NCI-H748 treated with DMSO at 0.1 percent for 48 hours (cell line): ENCODE measurements around the gene ARL5C.
A peak's percentile ranks its signal among the peaks of the same experiment; 100 is the strongest.

Experiments
- DNase-seq: peaks from one replicate; lab custom pipeline; 2025; lab: John Stamatoyannopoulos, UW

ARL5C gene

GRCh38 chr17:39167476-39167875, 1.5 kb upstream of the ARL5C start:
- DNase-seq = no peak

- DNase-seq = no peak
These were observed 725 bp upstream of the ARL5C start for GRCh38 chr17:39166437-39167335.

- DNase-seq = no peak
These were observed 652 bp downstream of the ARL5C start for GRCh38 chr17:39165178-39165840.

GRCh38 chr17:39164675-39165143, 1.3 kb downstream of the ARL5C start:
- DNase-seq = peak; percentile 20

- DNase-seq = no peak
These were observed 4.0 kb downstream of the ARL5C start for GRCh38 chr17:39161962-39162361.

- no peak for DNase-seq
These were observed 7.3 kb downstream of the ARL5C start for GRCh38 chr17:39158623-39159022.

GRCh38 chr17:39156491-39156890, 9.5 kb downstream of the ARL5C start:
- no peak for DNase-seq

GRCh38 chr17:39155654-39156053, 10.3 kb downstream of the ARL5C start:
- DNase-seq = no peak

GRCh38 chr17:39153599-39154051, 12.3 kb downstream of the ARL5C start:
- peak; percentile 83 for DNase-seq

GRCh38 chr17:39151943-39152818, 13.8 kb downstream of the ARL5C start:
- DNase-seq = peak; percentile 62

- DNase-seq = no peak
These were observed 14.6 kb downstream of the ARL5C start, which contains the start of gene PLXDC1 for GRCh38 chr17:39151150-39151942. Gene PLXDC1, minus strand, starts transcription at chr17:39151637. Its CDS starts 200 bp downstream, at chr17:39151437.

- DNase-seq = no peak
These were observed 15.2 kb downstream of the ARL5C start for GRCh38 chr17:39150795-39151149.

GRCh38 chr17:39150104-39150634, 15.8 kb downstream of the ARL5C start:
- no peak for DNase-seq

GRCh38 chr17:39147221-39148185, 18.5 kb downstream of the ARL5C start:
- no peak for DNase-seq

- DNase-seq = no peak
These were observed 19.7 kb downstream of the ARL5C start for GRCh38 chr17:39146273-39146672.

- no peak for DNase-seq
These were observed 20.8 kb downstream of the ARL5C start for GRCh38 chr17:39145143-39145542.

GRCh38 chr17:39144416-39144840, 21.5 kb downstream of the ARL5C start:
- no peak for DNase-seq

GRCh38 chr17:39143552-39144093, 22.3 kb downstream of the ARL5C start:
- no peak for DNase-seq

- no peak for DNase-seq
These were observed 23.9 kb downstream of the ARL5C start for GRCh38 chr17:39141915-39142664.
